Peyer's patch (tissue), 4 donors: ENCODE measurements around the gene SRD5A1. TPM values are rescaled to one million over a fixed set of nuclear protein-coding genes. Genes with fewer than 3 reads are reported as not detected.

ENCODE experiments used
- DNase-seq, 3 donors: peaks; one replicate each; pipeline ENCODE4 v3.0.0-alpha.2; 2017 to 2019
- H3K27ac ChIP-seq, 4 donors: fragments of 200-600 bp; sonication (generic); one replicate each; pipeline ENCODE4 v1.5.1; 2016 to 2019
- H3K27me3 ChIP-seq, 2 donors: fragments of 200-600 bp; sonication (generic); one replicate each; pipeline ENCODE4 v1.5.1; 2019
- H3K36me3 ChIP-seq, 3 donors: fragments of 200-600 bp; sonication (generic); one replicate each; pipeline ENCODE4 v1.5.1; 2016 to 2019
- H3K4me1 ChIP-seq, 4 donors: fragments of 200-600 bp; sonication (generic); one replicate each; pipeline ENCODE4 v1.5.1; 2016 to 2019
- H3K4me3 ChIP-seq, 4 donors: fragments of 200-600 bp; sonication (generic); 1 replicate in 3 of 4; 2 replicates in 1 of 4; pipeline ENCODE4 v1.5.1; 2016 to 2019; ENCODE audit warnings: mild to moderate bottlenecking in 1 of 4
- H3K9me3 ChIP-seq, 4 donors: fragments of 200-600 bp; sonication (generic); one replicate each; pipeline ENCODE4 v1.5.1; 2016 to 2019; ENCODE audit warnings: mild to moderate bottlenecking in 1 of 4
- POLR2A ChIP-seq, 2 donors: fragments of 450-650 bp; IDR thresholded peaks; one replicate each; pipeline ENCODE4 v1.5.1; 2017; ENCODE audit warnings: antibody characterized with exemption in 2 of 2, mild to moderate bottlenecking in 2 of 2, moderate library complexity in 2 of 2
- total RNA-seq, 4 donors: library from RNA; depleted of rRNA; stranded (reverse); fragments of >200 nt; gene quantifications; one replicate each; pipeline ENCODE4 v1.1.0, GENCODE V29; 2016
- TF ChIP-seq, protein P1 (sequence below), 6 experiments: fragments of 450-650 bp in 4 of 6; fragments of 200-600 bp in 2 of 6; sonication (generic) in 1 of 6; IDR thresholded peaks; one replicate each; pipeline ENCODE4 v1.5.1; 2017 to 2019; ENCODE audit warnings: antibody characterized with exemption in 6 of 6, mild to moderate bottlenecking in 3 of 6, moderate library complexity in 1 of 6

Gene SRD5A1
- total RNA-seq, 4 donors from 2014 or later: 5.8 to 16.9 (median 13.1) TPM

DNA sequence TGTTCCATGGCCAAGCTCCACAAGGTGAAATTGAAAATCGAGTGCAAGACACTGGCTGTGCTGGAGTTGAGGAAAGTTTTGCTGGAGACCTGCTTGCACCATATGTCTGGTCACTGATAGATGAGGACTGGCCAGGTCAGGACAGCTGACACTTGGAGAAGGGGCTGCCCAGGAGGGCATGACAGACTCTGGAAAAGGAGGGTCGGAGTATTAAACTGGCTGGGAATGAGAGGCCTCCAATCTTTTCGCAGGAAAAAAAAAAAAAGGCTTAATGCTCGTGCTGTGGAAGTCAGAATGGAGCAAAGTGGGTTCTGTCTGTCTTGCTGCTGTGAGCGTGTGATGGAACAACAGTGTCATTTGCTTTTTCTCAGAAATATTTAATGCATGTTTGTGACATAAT lies 85.5 kb downstream of the SRD5A1 start:
- Histone ChIP-seq H3K9me3 (no peaks in the 10 kb centered on the region), H3K4me3 (no peak overlapping the region), H3K27ac (no peak overlapping the region), H3K4me1 (peaks cover 0 to 60% (median 25%) of the 10 kb centered on the region in 4 donors), H3K36me3 (no peaks in the 10 kb centered on the region), H3K27me3 (no peaks in the 10 kb centered on the region)
- no peak for DNase-seq
- TF ChIP-seq POLR2A (IDR thresholded peaks at IDR 0.05): no peak
- TF ChIP-seq, protein P1, sequence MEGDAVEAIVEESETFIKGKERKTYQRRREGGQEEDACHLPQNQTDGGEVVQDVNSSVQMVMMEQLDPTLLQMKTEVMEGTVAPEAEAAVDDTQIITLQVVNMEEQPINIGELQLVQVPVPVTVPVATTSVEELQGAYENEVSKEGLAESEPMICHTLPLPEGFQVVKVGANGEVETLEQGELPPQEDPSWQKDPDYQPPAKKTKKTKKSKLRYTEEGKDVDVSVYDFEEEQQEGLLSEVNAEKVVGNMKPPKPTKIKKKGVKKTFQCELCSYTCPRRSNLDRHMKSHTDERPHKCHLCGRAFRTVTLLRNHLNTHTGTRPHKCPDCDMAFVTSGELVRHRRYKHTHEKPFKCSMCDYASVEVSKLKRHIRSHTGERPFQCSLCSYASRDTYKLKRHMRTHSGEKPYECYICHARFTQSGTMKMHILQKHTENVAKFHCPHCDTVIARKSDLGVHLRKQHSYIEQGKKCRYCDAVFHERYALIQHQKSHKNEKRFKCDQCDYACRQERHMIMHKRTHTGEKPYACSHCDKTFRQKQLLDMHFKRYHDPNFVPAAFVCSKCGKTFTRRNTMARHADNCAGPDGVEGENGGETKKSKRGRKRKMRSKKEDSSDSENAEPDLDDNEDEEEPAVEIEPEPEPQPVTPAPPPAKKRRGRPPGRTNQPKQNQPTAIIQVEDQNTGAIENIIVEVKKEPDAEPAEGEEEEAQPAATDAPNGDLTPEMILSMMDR (IDR thresholded peaks at IDR 0.05): no peak

DNA sequence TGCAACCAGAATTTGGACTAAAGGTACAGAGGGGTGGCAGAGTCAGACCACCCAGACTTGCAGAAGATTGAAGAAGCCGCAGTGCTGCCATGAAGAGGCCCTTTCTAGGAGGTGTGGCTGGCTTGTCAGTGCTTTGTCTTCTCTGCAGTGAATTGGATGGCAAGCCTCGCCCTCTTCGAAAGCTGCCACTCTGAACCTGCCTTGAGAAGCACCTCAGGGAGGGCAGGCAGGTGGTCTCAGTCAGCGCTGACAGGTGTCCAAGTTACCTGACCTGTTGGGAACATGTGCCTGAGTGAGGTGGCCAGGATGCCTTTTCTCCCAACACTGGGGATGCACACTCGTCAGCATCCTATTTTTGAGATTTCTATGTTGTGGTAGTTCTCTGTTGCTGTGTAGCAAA lies 86.2 kb downstream of the SRD5A1 start:
- Histone ChIP-seq H3K4me3 (no peak overlapping the region), H3K36me3 (no peaks in the 10 kb centered on the region), H3K9me3 (no peaks in the 10 kb centered on the region), H3K27me3 (no peaks in the 10 kb centered on the region), H3K4me1 (peaks cover 0 to 60% (median 25%) of the 10 kb centered on the region in 4 donors), H3K27ac (no peak overlapping the region)
- peak in 1 of 3 donors; percentile 41 for DNase-seq
- TF ChIP-seq, protein P1 (IDR thresholded peaks at IDR 0.05): no peak
- no peak for TF ChIP-seq POLR2A (IDR thresholded peaks at IDR 0.05)

DNA sequence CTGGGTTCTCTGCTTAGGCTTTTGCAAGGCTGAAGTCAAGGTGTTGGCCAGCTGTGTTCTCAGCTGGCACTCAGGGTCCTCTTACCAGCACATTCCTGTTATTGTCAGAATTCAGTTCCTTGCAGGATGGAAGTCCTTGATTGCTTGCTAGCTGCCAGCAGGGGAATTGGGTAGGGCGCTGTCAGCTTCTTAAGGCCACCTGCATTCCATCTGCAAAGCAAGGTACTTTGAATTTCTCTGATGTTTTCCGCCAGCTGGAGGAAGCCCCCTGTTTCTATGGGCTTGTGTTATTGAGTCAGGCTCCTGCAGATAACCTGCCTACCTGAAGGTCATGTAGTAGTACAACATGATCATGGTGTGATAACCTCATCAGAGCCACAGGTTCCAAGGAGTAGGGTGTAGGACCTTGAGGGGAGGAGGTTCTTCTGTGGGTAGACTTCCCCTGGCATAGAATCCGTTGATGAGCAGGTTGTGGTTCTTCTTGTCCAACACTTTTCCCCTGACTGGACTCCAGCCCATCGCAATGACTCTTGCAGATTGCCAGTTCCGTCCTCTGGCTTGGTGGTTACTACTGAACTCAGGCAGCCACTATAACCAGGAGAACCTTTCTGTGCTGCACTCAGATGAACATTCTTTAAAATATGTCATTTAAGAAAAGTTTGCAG lies 86.8 kb downstream of the SRD5A1 start:
- Histone ChIP-seq H3K4me3 (no peak overlapping the region), H3K36me3 (no peaks in the 10 kb centered on the region), H3K27me3 (no peaks in the 10 kb centered on the region), H3K4me1 (peaks cover 0 to 54% (median 25%) of the 10 kb centered on the region in 4 donors), H3K9me3 (no peaks in the 10 kb centered on the region), H3K27ac (no peak overlapping the region)
- no peak for TF ChIP-seq POLR2A (IDR thresholded peaks at IDR 0.05)
- TF ChIP-seq, protein P1 (IDR thresholded peaks at IDR 0.05): no peak
- DNase-seq: peak in 1 of 3 donors; percentile 7

DNA sequence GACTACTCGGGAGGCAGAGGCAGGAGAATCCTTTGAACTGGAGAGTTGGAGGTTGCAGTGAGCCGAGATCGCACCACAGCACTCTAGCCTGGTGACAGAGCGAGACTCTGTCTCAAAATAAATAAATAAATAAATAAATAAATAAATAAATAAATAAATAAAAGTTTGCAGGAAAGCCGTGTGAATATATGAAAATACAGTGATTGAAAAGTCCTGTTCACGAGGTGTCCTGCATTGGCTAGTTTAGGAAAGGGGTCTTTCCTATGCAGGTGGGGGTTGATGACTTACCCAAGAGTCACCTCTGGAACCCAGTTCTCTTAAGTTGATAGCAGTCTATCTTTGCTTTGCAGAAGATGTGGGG lies 87.3 kb downstream of the SRD5A1 start:
- H3K27me3 ChIP-seq: no peaks in the 10 kb centered on the region
- no peak overlapping the region for H3K4me3 ChIP-seq
- no peak overlapping the region for H3K27ac ChIP-seq
- TF ChIP-seq POLR2A (IDR thresholded peaks at IDR 0.05): no peak
- TF ChIP-seq, protein P1 (IDR thresholded peaks at IDR 0.05): no peak
- no peaks in the 10 kb centered on the region for H3K36me3 ChIP-seq
- H3K9me3 ChIP-seq: no peaks in the 10 kb centered on the region
- DNase-seq: no peak
- H3K4me1 ChIP-seq: peaks cover 0 to 49% (median 23%) of the 10 kb centered on the region in 4 donors

DNA sequence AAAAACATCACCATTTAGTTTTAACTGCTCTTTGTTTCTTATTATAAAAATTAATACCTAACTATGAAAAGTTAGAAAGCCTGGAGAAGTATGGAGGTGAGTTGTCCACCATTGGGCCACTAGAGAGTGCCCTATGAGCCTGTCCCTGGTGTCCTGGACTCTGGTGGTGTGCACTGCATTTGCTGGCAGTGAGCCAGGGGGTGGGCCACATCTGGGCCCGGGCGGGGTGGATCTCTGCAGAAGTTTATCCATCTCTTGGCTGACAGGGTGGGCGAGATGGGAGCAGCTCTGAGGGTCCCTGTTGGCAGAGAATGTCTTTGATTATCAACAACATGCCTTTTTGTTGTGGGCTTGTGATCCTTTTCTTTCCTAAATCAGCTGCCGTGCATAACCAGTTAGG lies 88.2 kb downstream of the SRD5A1 start:
- TF ChIP-seq POLR2A (IDR thresholded peaks at IDR 0.05): no peak
- TF ChIP-seq, protein P1 (IDR thresholded peaks at IDR 0.05): no peak
- peak overlapping the region; percentile 11 to 63 (median 48) for H3K27ac ChIP-seq
- H3K4me3 ChIP-seq: no peak overlapping the region
- no peaks in the 10 kb centered on the region for H3K36me3 ChIP-seq
- H3K4me1 ChIP-seq: peaks cover 0 to 48% (median 17%) of the 10 kb centered on the region in 4 donors
- H3K9me3 ChIP-seq: no peaks in the 10 kb centered on the region
- H3K27me3 ChIP-seq: no peaks in the 10 kb centered on the region
- DNase-seq: peak in 2 of 3 donors; percentile 33 to 46
